NB4 (cell line): ENCODE results near the gene ZSCAN1.
"Not testable (repeated sequence)": the region's sequence is repeated elsewhere in the genome, so short reads cannot be mapped to it uniquely, and the experiment has no call there.

Experiments
- MYC ChIP-seq: IDR thresholded peaks from 2 replicates; pipeline ENCODE4 v1.6.1; 2011; ENCODE audit warnings: low read depth, low read length
- POLR2A ChIP-seq: IDR thresholded peaks from 2 replicates; pipeline ENCODE4 v1.6.1; 2011; ENCODE audit warnings: mild to moderate bottlenecking; ENCODE audit not compliant: insufficient read length; ENCODE audit errors: extremely low read depth
- TF ChIP-seq, protein P1 (sequence below): IDR thresholded peaks from one replicate; pipeline ENCODE4 v1.5.1; 2012; ENCODE audit warnings: low read depth, low read length

DNA sequence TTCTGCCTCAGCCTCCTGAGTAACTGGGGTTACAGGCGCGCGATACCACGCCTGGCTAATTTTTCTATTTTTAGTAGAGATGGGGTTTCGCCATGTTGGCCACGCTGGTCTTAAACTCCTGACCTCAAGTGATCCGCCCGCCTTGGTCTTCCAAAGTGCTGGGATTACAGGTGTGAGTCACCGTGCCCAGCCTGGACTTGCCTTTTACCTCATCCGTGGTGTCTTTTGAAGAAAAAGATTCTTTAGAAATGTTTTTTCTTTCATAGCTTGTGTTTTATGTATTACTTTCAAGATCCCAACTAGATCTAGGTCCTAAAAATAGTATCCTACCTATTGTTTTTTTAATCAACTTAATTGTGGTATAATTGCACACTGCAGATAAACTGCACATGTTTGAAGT is 24.9 kb upstream of the ZSCAN1 start:
- TF ChIP-seq, protein P1, sequence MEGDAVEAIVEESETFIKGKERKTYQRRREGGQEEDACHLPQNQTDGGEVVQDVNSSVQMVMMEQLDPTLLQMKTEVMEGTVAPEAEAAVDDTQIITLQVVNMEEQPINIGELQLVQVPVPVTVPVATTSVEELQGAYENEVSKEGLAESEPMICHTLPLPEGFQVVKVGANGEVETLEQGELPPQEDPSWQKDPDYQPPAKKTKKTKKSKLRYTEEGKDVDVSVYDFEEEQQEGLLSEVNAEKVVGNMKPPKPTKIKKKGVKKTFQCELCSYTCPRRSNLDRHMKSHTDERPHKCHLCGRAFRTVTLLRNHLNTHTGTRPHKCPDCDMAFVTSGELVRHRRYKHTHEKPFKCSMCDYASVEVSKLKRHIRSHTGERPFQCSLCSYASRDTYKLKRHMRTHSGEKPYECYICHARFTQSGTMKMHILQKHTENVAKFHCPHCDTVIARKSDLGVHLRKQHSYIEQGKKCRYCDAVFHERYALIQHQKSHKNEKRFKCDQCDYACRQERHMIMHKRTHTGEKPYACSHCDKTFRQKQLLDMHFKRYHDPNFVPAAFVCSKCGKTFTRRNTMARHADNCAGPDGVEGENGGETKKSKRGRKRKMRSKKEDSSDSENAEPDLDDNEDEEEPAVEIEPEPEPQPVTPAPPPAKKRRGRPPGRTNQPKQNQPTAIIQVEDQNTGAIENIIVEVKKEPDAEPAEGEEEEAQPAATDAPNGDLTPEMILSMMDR, result not testable (repeated sequence)
- TF ChIP-seq POLR2A, MYC: not testable (repeated sequence)
